ENCODE results near the gene HS3ST3A1.

HS3ST3A1 gene

DNA sequence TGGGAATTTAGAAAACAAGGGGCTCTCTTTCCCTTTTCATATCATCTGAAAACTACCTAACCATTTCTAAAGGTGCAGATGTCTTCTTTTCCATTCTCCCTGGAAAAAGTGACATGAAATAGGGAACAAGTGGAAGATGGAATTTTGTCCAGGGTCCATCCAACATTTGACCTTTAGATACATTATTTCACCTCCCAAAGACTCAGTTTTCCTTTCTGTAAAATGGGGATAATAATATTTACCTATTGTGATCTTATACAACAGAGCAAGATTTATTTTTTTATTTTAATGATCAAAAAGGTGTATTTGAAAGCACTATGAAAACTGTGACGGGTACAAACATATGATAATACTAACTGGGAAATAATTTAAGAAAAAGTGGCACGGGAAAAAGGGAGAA, 106.3 kb downstream of the HS3ST3A1 start:
- Histone ChIP-seq H3K9ac (no peak overlapping the region), H3K27ac (no peak overlapping the region), H3K9me3 (ENCODE audit: control insufficient read depth, low read length) (no peaks in the 10 kb centered on the region), H3K36me3 (ENCODE audit: control insufficient read depth, insufficient read depth, low read length) (no peaks in the 10 kb centered on the region), H3K4me1 (no peaks in the 10 kb centered on the region), H3K4me2 (ENCODE audit: low read length) (no peak overlapping the region), H2AFZ (no peak overlapping the region), H3K79me2 (no peaks in the 10 kb centered on the region), H3K4me3 (ENCODE audit: low read depth, low read length) (no peak overlapping the region), H3K27me3 (ENCODE audit: control insufficient read depth, insufficient read depth, low read length) (no peaks in the 10 kb centered on the region)
- no peak for TF ChIP-seq CTCF (IDR thresholded peaks at IDR 0.05)

DNA sequence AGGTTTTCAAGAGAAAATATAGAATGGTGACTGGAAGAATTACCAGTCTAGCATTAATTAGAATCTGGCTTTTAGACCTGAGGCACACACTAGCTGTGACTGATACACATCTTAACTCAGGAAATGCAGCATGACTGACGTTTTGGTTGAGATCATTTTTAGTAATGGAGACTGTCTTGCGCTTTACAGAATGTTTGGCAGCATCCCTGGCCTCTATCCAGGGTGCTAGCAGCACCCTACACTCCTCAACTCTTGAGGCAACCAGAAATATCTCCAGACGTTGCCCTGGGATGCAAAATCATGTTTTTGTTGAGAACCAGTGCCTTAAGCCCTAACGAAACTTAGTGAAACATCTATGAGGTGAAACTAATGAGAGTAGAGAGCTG, 109.0 kb downstream of the HS3ST3A1 start:
- H3K27ac ChIP-seq, result no peak overlapping the region
- H3K4me1 ChIP-seq, result no peaks in the 10 kb centered on the region
- no peak overlapping the region for H3K4me3 ChIP-seq (ENCODE audit: low read depth, low read length)
- H3K9me3 ChIP-seq (ENCODE audit: control insufficient read depth, low read length), result no peaks in the 10 kb centered on the region
- H2AFZ ChIP-seq, result no peak overlapping the region
- no peak overlapping the region for H3K9ac ChIP-seq
- TF ChIP-seq CTCF (IDR thresholded peaks at IDR 0.05), result no peak
- no peaks in the 10 kb centered on the region for H3K36me3 ChIP-seq (ENCODE audit: control insufficient read depth, insufficient read depth, low read length)
- H3K79me2 ChIP-seq, result no peaks in the 10 kb centered on the region
- no peaks in the 10 kb centered on the region for H3K27me3 ChIP-seq (ENCODE audit: control insufficient read depth, insufficient read depth, low read length)
- no peak overlapping the region for H3K4me2 ChIP-seq (ENCODE audit: low read length)

GRCh38 chr17:13491916-13492736, 109.6 kb downstream of the HS3ST3A1 start:
- no peak for TF ChIP-seq CTCF (IDR thresholded peaks at IDR 0.05)
- Histone ChIP-seq H3K4me3 (ENCODE audit: low read depth, low read length) (no peak overlapping the region), H3K79me2 (no peaks in the 10 kb centered on the region), H3K9me3 (ENCODE audit: control insufficient read depth, low read length) (no peaks in the 10 kb centered on the region), H3K36me3 (ENCODE audit: control insufficient read depth, insufficient read depth, low read length) (no peaks in the 10 kb centered on the region), H3K27ac (no peak overlapping the region), H3K9ac (no peak overlapping the region), H2AFZ (no peak overlapping the region), H3K27me3 (ENCODE audit: control insufficient read depth, insufficient read depth, low read length) (no peaks in the 10 kb centered on the region), H3K4me2 (ENCODE audit: low read length) (no peak overlapping the region), H3K4me1 (no peaks in the 10 kb centered on the region)

DNA sequence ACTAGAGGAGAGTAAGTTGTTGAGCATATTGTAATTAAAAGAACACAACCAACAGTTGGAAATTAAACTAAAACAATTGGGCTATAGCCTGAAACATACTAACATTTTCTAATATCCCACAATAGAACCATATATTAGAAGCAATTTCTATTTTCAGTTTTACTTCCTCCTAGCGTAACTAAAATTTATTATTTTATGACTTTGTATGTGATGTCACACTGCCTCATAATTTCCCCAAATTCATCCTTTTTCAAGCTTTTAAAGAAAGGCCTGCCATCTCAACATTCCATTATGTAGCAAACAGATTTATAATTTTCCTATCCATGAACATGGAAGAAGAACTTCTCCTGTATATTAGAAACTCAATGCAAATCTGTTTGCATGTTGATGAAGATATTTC, 110.2 kb downstream of the HS3ST3A1 start:
- H3K4me1 ChIP-seq, result no peaks in the 10 kb centered on the region
- H3K9ac ChIP-seq, result no peak overlapping the region
- H2AFZ ChIP-seq, result no peak overlapping the region
- no peaks in the 10 kb centered on the region for H3K36me3 ChIP-seq (ENCODE audit: control insufficient read depth, insufficient read depth, low read length)
- H3K4me2 ChIP-seq (ENCODE audit: low read length), result no peak overlapping the region
- no peaks in the 10 kb centered on the region for H3K9me3 ChIP-seq (ENCODE audit: control insufficient read depth, low read length)
- no peaks in the 10 kb centered on the region for H3K79me2 ChIP-seq
- TF ChIP-seq CTCF (IDR thresholded peaks at IDR 0.05), result no peak
- H3K27ac ChIP-seq, result no peak overlapping the region
- H3K4me3 ChIP-seq (ENCODE audit: low read depth, low read length), result no peak overlapping the region
- no peaks in the 10 kb centered on the region for H3K27me3 ChIP-seq (ENCODE audit: control insufficient read depth, insufficient read depth, low read length)

- no peak for TF ChIP-seq CTCF (IDR thresholded peaks at IDR 0.05)
- Histone ChIP-seq H3K27me3 (ENCODE audit: control insufficient read depth, insufficient read depth, low read length) (no peaks in the 10 kb centered on the region), H3K4me3 (ENCODE audit: low read depth, low read length) (no peak overlapping the region), H3K4me2 (ENCODE audit: low read length) (no peak overlapping the region), H3K9me3 (ENCODE audit: control insufficient read depth, low read length) (no peaks in the 10 kb centered on the region), H3K27ac (no peak overlapping the region), H3K36me3 (ENCODE audit: control insufficient read depth, insufficient read depth, low read length) (no peaks in the 10 kb centered on the region), H3K79me2 (no peaks in the 10 kb centered on the region), H2AFZ (no peak overlapping the region), H3K4me1 (no peaks in the 10 kb centered on the region), H3K9ac (no peak overlapping the region)
These were observed 110.7 kb downstream of the HS3ST3A1 start for GRCh38 chr17:13490906-13491482.
